RWPE2 (cell line): ENCODE data around the gene MRM2.

Experiments
- ATAC-seq: fragments of 200-7000 bp; cut with Tn5 transposase; 3 replicates; pipeline ENCODE4 v1.9.1; 2021; ENCODE audit warnings: low read depth
- DNase-seq: peaks from one replicate; pipeline ENCODE4 v3.0.0-alpha.2; 2020; ENCODE audit warnings: low spot score
- H3K27ac ChIP-seq: fragments of 450-650 bp; 2 replicates; pipeline ENCODE4 v1.5.1; 2017; ENCODE audit warnings: mild to moderate bottlenecking; ENCODE audit not compliant: poor library complexity, severe bottlenecking
- H3K27me3 ChIP-seq: fragments of 250-450 bp; sonication (Bioruptor Pico); 2 replicates; pipeline ENCODE4 v1.5.1; 2021; ENCODE audit warnings: mild to moderate bottlenecking, moderate library complexity; ENCODE audit not compliant: insufficient read depth, poor library complexity, severe bottlenecking
- H3K36me3 ChIP-seq: fragments of 250-450 bp; sonication (Bioruptor Pico); 2 replicates; pipeline ENCODE4 v1.5.1; 2020; ENCODE audit warnings: low read depth, mild to moderate bottlenecking, moderate library complexity
- H3K4me1 ChIP-seq: fragments of 250-450 bp; sonication (Bioruptor Pico); 2 replicates; pipeline ENCODE4 v1.5.1; 2021; ENCODE audit warnings: mild to moderate bottlenecking, moderate library complexity; ENCODE audit not compliant: insufficient read depth, poor library complexity, severe bottlenecking
- H3K4me3 ChIP-seq: fragments of 250-450 bp; sonication (Bioruptor Pico); 2 replicates; pipeline ENCODE4 v1.5.1; 2021; ENCODE audit warnings: mild to moderate bottlenecking, moderate library complexity; ENCODE audit not compliant: severe bottlenecking
- H3K9me3 ChIP-seq: fragments of 250-450 bp; sonication (Bioruptor Pico); 2 replicates; pipeline ENCODE4 v1.5.1; 2021; ENCODE audit warnings: mild to moderate bottlenecking, moderate library complexity; ENCODE audit not compliant: severe bottlenecking
- TF ChIP-seq, protein P1 (sequence below): fragments of 450-650 bp; IDR thresholded peaks from one replicate; pipeline ENCODE4 v1.5.1; 2017; ENCODE audit warnings: mild to moderate bottlenecking, moderate library complexity; ENCODE audit not compliant: poor library complexity, severe bottlenecking

The MRM2 gene

DNA sequence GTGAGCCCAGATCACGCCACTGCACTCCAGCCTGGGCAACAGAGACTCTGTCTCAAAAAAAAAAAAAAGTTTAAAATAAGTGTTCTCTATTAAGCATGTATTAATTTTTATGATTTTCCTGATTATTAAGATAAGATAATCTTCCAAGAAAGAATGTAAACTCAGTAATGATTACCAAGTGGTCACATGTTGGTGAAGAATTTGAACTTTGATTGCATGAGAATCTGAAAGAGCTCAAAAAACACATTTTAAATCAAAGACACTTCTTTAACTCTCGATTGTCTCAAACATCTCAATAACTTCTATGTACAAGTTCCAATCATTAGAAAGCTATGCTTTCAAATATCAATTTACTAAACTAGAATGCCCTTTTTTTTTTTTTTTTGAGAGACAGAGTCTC lies 38.4 kb upstream of the MRM2 start:
- TF ChIP-seq, protein P1, sequence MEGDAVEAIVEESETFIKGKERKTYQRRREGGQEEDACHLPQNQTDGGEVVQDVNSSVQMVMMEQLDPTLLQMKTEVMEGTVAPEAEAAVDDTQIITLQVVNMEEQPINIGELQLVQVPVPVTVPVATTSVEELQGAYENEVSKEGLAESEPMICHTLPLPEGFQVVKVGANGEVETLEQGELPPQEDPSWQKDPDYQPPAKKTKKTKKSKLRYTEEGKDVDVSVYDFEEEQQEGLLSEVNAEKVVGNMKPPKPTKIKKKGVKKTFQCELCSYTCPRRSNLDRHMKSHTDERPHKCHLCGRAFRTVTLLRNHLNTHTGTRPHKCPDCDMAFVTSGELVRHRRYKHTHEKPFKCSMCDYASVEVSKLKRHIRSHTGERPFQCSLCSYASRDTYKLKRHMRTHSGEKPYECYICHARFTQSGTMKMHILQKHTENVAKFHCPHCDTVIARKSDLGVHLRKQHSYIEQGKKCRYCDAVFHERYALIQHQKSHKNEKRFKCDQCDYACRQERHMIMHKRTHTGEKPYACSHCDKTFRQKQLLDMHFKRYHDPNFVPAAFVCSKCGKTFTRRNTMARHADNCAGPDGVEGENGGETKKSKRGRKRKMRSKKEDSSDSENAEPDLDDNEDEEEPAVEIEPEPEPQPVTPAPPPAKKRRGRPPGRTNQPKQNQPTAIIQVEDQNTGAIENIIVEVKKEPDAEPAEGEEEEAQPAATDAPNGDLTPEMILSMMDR, result no peak
- ATAC-seq (no peak), DNase-seq (no peak)
- Histone ChIP-seq H3K27ac (no peak overlapping the region), H3K36me3 (no peaks in the 10 kb centered on the region), H3K9me3 (no peaks in the 10 kb centered on the region), H3K4me3 (no peak overlapping the region), H3K27me3 (no peaks in the 10 kb centered on the region), H3K4me1 (no peaks in the 10 kb centered on the region)

DNA sequence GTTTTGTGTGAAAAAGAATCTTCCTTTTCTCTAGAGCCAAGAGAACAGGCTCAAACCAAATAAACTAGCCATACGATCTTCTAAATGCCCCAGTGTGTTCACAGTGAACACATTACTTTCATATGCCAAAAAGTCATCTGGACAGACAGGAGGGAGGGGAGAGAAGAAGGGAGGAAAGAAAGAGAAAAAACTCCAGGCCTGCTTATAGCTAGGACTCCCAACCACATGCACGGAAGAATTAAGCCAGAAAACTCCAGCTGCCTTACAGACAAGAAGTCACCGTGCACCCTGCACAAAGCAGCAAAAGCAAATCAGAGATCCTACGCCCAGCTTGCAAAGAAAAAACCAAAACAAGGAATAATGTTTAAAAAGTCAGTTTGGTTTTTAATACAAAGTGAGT lies 37.9 kb upstream of the MRM2 start:
- no peaks in the 10 kb centered on the region for H3K9me3 ChIP-seq
- H3K36me3 ChIP-seq, result no peaks in the 10 kb centered on the region; the same call in 1 of the 2 replicates
- TF ChIP-seq, protein P1, result no peak
- no peaks in the 10 kb centered on the region for H3K4me1 ChIP-seq
- H3K27me3 ChIP-seq, result no peaks in the 10 kb centered on the region
- no peak overlapping the region for H3K27ac ChIP-seq
- no peak for ATAC-seq
- H3K4me3 ChIP-seq, result no peak overlapping the region
- no peak for DNase-seq

DNA sequence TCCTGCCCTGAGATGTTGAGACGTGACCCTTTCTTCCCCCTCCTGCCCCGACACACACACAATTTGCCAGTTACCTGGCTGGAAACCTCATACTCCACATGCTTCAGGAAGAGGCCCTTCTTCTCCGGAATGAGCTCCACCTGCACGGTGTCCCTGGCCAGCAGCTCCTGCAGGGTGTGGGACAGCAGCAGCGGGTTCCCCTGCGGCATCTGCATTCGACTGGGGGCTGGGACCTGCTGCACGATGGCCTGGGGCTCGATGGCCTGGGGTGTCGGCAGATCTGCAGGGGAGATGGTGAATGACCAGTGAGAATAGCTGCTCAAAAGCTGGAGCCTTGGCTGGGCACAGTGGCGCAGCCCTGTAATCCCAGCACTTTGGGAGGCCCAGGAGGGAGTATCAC lies 36.0 kb upstream of the MRM2 start:
- TF ChIP-seq, protein P1, result no peak
- DNase-seq (no peak), ATAC-seq (no peak)
- Histone ChIP-seq H3K27me3 (no peaks in the 10 kb centered on the region), H3K4me3 (no peak overlapping the region), H3K27ac (no peak overlapping the region), H3K4me1 (no peaks in the 10 kb centered on the region), H3K36me3 (no peaks in the 10 kb centered on the region; the same call in 1 of the 2 replicates), H3K9me3 (no peaks in the 10 kb centered on the region)

DNA sequence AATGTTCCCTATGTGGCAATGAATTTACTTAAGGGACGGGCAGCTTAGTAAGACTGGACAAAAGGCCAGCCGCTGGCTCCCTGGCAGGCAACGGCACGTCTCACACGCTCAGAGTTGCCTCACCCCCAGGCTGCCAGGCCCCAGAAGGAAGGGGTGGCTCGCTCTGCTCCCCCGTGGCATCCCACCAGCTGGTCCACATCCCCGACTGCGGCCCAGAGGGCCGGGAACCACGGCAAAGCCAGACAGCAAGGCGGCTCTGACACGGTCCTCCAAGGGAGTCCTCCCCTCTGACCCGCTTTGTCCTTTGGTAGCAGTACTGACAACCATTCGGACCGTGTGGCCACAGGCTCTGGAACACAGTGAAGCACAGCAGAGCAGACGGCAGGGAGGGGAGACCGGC lies 34.1 kb upstream of the MRM2 start:
- Histone ChIP-seq H3K9me3 (no peaks in the 10 kb centered on the region), H3K27ac (no peak overlapping the region), H3K27me3 (no peaks in the 10 kb centered on the region), H3K4me1 (no peaks in the 10 kb centered on the region), H3K36me3 (no peaks in the 10 kb centered on the region; the same call in 1 of the 2 replicates), H3K4me3 (no peak overlapping the region)
- ATAC-seq (no peak; the same call in 2 of the 3 replicates), DNase-seq (no peak)
- TF ChIP-seq, protein P1, result no peak

DNA sequence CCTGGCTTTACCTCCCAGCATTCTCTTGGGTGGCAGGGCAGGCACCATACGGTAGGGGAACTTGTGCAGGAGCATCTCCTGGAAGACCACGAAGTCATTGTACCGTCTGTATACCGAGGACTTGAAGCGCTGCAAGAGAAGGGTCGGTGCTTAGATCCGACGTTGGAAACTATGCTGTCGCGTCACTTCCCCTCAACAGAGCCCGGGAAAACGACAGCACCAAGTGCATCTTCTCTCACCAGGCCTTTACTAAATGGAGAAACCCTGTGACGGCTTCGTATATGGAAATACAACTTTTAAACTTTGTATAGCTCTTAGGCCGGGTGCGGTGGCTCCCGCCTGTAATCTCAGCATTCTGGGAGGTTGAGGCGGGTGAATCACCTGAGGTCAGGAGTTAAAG lies 33.1 kb upstream of the MRM2 start:
- DNase-seq (no peak), ATAC-seq (no peak)
- Histone ChIP-seq H3K9me3 (no peaks in the 10 kb centered on the region), H3K27ac (no peak overlapping the region), H3K4me3 (no peak overlapping the region), H3K4me1 (no peaks in the 10 kb centered on the region), H3K27me3 (no peaks in the 10 kb centered on the region), H3K36me3 (no peaks in the 10 kb centered on the region; the same call in 1 of the 2 replicates)
- TF ChIP-seq, protein P1, result no peak
